ENCODE results near the gene NOTCH1. TPM values are rescaled to one million over a fixed set of nuclear protein-coding genes. Genes with fewer than 3 reads are reported as not detected.

Gene NOTCH1
- total RNA-seq, 2 experiments from 2014 or later: 17.6 to 17.9 TPM

DNA sequence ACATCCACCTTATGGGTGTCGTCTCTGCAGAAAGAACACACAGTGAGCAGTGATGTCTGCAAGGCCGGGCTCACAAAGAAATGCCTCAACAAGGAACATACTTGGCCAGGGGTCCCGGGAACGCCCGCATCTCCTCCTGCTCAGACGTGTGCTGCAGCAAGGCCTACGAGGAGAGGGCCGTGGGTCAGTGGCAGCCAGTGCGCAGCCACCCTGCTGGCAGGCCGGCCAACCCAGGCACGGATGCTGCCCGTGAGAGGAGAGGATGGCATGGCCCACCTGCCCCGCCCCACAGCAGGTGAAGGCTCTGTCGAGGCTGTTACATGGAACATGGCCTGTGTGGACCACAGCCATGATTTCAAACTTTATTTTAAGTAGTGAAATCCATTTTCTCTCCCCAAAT, 82.3 kb downstream of the NOTCH1 start:
- H3K4me2 ChIP-seq (ENCODE audit: low read length): no peak overlapping the region
- H2AFZ ChIP-seq (ENCODE audit: low read length): no peak overlapping the region
- H3K27ac ChIP-seq (ENCODE audit: low read depth, low read length, poor library complexity, severe bottlenecking): no peak overlapping the region
- H3K4me1 ChIP-seq (ENCODE audit: insufficient read depth, low read length, poor library complexity, severe bottlenecking): no peaks in the 10 kb centered on the region
- no TSS peak for BruUV-seq (replicated peaks)
- H3K9me2 ChIP-seq (ENCODE audit: insufficient read depth, low read length): no peaks in the 10 kb centered on the region
- no peaks in the 10 kb centered on the region for H3K9me3 ChIP-seq (ENCODE audit: low read length)
- TF ChIP-seq EZH2phosphoT487 (IDR thresholded peaks at IDR 0.05; ENCODE audit: borderline replicate concordance, low read depth, low read length): no peak
- TF ChIP-seq, protein P1, sequence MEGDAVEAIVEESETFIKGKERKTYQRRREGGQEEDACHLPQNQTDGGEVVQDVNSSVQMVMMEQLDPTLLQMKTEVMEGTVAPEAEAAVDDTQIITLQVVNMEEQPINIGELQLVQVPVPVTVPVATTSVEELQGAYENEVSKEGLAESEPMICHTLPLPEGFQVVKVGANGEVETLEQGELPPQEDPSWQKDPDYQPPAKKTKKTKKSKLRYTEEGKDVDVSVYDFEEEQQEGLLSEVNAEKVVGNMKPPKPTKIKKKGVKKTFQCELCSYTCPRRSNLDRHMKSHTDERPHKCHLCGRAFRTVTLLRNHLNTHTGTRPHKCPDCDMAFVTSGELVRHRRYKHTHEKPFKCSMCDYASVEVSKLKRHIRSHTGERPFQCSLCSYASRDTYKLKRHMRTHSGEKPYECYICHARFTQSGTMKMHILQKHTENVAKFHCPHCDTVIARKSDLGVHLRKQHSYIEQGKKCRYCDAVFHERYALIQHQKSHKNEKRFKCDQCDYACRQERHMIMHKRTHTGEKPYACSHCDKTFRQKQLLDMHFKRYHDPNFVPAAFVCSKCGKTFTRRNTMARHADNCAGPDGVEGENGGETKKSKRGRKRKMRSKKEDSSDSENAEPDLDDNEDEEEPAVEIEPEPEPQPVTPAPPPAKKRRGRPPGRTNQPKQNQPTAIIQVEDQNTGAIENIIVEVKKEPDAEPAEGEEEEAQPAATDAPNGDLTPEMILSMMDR (conservative IDR thresholded peaks at IDR 0.05; ENCODE audit: low read length): no peak
- intact Hi-C loops (cut with micrococcal nuclease; ENCODE audit: unreplicated experiment): no loop called here
- CTCF ChIA-PET (ENCODE audit: unreplicated experiment): no interaction called here
- POLR2A ChIA-PET: no interaction called here
- DNase-seq (ENCODE audit: low spot score): no peak
- no peaks in the 10 kb centered on the region for H3K79me2 ChIP-seq (ENCODE audit: insufficient read depth, low read depth, low read length)
- no peaks in the 10 kb centered on the region for H4K20me1 ChIP-seq (ENCODE audit: insufficient read depth, low read length)
- H3K36me3 ChIP-seq (ENCODE audit: insufficient read depth, low read length): peaks cover 95% of the 10 kb centered on the region
- no peak overlapping the region for H3K4me3 ChIP-seq (ENCODE audit: low read depth, low read length, poor library complexity, severe bottlenecking)

DNA sequence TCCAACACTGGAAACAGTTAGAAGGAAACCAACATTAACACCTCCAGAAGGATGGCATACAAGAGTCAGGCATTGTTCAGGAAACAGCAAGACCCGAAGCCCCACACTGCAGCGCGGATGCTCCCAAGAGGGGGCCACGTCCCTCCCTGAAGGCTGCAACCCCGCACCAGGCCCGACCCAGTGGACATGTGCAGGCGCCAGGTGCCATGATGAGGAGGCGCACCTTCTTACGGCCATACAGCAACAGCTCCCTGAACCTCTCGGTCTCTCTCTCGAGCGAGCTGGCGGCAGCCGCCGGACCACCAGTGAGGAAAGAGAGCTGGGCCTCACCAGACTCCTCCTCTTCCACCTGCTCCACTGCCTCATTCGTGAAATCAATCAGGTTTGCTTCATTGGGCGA, 83.2 kb downstream of the NOTCH1 start:
- Histone ChIP-seq H2AFZ (ENCODE audit: low read length) (no peak overlapping the region), H3K9me2 (ENCODE audit: insufficient read depth, low read length) (no peaks in the 10 kb centered on the region), H3K36me3 (ENCODE audit: insufficient read depth, low read length) (peaks cover 93% of the 10 kb centered on the region), H3K4me2 (ENCODE audit: low read length) (no peak overlapping the region), H3K79me2 (ENCODE audit: insufficient read depth, low read depth, low read length) (no peaks in the 10 kb centered on the region), H3K9me3 (ENCODE audit: low read length) (no peaks in the 10 kb centered on the region), H3K4me1 (ENCODE audit: insufficient read depth, low read length, poor library complexity, severe bottlenecking) (no peaks in the 10 kb centered on the region), H4K20me1 (ENCODE audit: insufficient read depth, low read length) (no peaks in the 10 kb centered on the region), H3K4me3 (ENCODE audit: low read depth, low read length, poor library complexity, severe bottlenecking) (no peak overlapping the region), H3K27ac (ENCODE audit: low read depth, low read length, poor library complexity, severe bottlenecking) (no peak overlapping the region)
- TF ChIP-seq, protein P1 (conservative IDR thresholded peaks at IDR 0.05; ENCODE audit: low read length): no peak
- no peak for TF ChIP-seq EZH2phosphoT487 (IDR thresholded peaks at IDR 0.05; ENCODE audit: borderline replicate concordance, low read depth, low read length)
- no peak for DNase-seq (ENCODE audit: low spot score)
- BruUV-seq (replicated peaks): no TSS peak
- ChIA-PET POLR2A (no interaction called here), CTCF (ENCODE audit: unreplicated experiment) (no interaction called here)
- intact Hi-C loops (cut with micrococcal nuclease; ENCODE audit: unreplicated experiment): no loop called here

- TF ChIP-seq EZH2phosphoT487 (IDR thresholded peaks at IDR 0.05; ENCODE audit: borderline replicate concordance, low read depth, low read length): no peak
- TF ChIP-seq, protein P1 (conservative IDR thresholded peaks at IDR 0.05; ENCODE audit: low read length): no peak
- Histone ChIP-seq H3K79me2 (ENCODE audit: insufficient read depth, low read depth, low read length) (no peaks in the 10 kb centered on the region), H3K27ac (ENCODE audit: low read depth, low read length, poor library complexity, severe bottlenecking) (no peak overlapping the region), H3K4me3 (ENCODE audit: low read depth, low read length, poor library complexity, severe bottlenecking) (no peak overlapping the region), H3K9me2 (ENCODE audit: insufficient read depth, low read length) (no peaks in the 10 kb centered on the region), H2AFZ (ENCODE audit: low read length) (no peak overlapping the region), H3K9me3 (ENCODE audit: low read length) (no peaks in the 10 kb centered on the region), H3K4me2 (ENCODE audit: low read length) (no peak overlapping the region), H3K36me3 (ENCODE audit: insufficient read depth, low read length) (peaks cover 92% of the 10 kb centered on the region), H4K20me1 (ENCODE audit: insufficient read depth, low read length) (no peaks in the 10 kb centered on the region), H3K4me1 (ENCODE audit: insufficient read depth, low read length, poor library complexity, severe bottlenecking) (no peaks in the 10 kb centered on the region)
- POLR2A ChIA-PET: interaction anchor here (0.5 to 0.9 kb wide), 3 partner anchors 18 to 386 kb away, joined by 3 read pairs; no protein-coding TSS in a partner anchor
- intact Hi-C loops (cut with micrococcal nuclease; ENCODE audit: unreplicated experiment): no loop called here
- CTCF ChIA-PET (ENCODE audit: unreplicated experiment): interaction anchor here (0.8 kb wide), 1 partner anchor 26 kb away, joined by 3 read pairs; no protein-coding TSS in a partner anchor
- no TSS peak for BruUV-seq (replicated peaks)
- DNase-seq (ENCODE audit: low spot score): no peak
Measured at GRCh38 chr9:136460772-136461325, 85.0 kb downstream of the NOTCH1 start.
